GM13977 (cell line): ENCODE data around the gene RINL.

ENCODE experiments used
- DNase-seq: peaks from one replicate; pipeline ENCODE4 v3.0.0; 2012; ENCODE audit warnings: low spot score
- in situ Hi-C: fragments of 300-500 bp; cut with MboI; formaldehyde crosslinking; loops from one replicate; pipeline ENCODE4 v1.12.0; 2022; ENCODE audit warnings: low sequenced_read_pairs, low pct_unique_long_range_greater_than_20kb, mixed read lengths, inconsistent platforms; ENCODE audit not compliant: unreplicated experiment
- TF ChIP-seq, protein P1 (sequence below): IDR thresholded peaks from 2 replicates; pipeline ENCODE4 v1.5.1; 2012; ENCODE audit warnings: mild to moderate bottlenecking, control low read depth; ENCODE audit not compliant: insufficient read depth; ENCODE audit errors: extremely low read depth, missing control alignments

Gene RINL

DNA sequence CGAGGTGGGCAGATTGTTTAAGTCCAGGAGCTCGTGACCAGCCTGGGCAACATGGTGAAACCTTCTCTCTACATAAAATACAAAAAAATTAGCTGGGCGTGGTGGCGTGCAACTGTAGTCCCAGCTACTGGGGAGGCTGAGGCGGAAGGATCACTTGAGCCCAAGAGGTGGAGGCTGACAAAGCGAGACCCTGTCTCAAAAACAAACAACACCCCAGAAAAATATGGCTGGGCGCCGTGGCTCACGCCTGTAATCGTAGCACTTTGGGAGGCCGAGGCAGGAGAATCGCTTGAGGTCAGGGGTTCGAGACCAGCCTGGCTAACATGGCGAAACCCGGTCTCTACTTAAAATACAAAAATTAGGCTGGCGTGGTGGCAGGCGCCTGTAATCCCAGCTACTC is 24.9 kb downstream of the RINL start:
- TF ChIP-seq, protein P1, sequence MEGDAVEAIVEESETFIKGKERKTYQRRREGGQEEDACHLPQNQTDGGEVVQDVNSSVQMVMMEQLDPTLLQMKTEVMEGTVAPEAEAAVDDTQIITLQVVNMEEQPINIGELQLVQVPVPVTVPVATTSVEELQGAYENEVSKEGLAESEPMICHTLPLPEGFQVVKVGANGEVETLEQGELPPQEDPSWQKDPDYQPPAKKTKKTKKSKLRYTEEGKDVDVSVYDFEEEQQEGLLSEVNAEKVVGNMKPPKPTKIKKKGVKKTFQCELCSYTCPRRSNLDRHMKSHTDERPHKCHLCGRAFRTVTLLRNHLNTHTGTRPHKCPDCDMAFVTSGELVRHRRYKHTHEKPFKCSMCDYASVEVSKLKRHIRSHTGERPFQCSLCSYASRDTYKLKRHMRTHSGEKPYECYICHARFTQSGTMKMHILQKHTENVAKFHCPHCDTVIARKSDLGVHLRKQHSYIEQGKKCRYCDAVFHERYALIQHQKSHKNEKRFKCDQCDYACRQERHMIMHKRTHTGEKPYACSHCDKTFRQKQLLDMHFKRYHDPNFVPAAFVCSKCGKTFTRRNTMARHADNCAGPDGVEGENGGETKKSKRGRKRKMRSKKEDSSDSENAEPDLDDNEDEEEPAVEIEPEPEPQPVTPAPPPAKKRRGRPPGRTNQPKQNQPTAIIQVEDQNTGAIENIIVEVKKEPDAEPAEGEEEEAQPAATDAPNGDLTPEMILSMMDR = no peak
- in situ Hi-C loops = no loop called here
- no peak for DNase-seq

DNA sequence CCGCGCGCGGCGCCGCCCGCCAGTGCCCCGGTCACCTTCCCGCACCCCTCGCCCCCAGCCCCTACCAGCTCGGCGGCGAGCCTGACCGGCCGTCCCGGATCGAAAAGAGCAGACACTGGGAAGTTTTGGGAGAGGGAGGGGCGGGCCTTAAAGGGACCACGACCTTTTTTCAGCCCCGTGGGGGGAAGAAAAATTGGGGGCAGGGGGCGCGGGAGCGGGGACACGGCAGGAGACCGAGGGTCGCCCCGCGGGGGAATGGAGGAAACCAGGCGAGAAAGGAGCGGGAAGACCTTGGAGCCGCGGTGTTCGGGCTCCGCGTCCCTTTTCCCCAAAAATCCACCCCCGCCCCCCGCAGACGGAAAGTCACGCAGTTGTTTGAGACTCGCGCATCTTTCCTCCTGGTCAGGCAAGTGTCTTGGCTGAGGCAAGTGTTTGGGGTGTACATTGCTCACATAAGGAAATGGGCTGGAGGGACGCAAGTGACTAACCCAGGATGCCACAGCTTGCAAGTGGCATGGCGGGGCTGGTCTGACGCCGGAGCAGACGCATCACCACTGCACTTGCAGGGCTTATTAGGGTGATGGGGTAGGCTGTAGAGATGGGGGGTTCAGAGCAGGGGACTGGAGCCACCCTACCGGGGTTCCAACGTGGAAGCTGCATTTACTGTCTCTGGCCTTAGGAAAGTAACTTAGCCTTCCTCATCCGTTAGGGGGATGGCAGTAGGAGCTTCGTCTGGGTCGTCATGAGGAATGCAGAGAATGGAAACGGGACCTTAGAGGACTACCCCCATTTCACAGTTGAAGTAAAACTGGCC is 25.6 kb downstream of the RINL start:
- in situ Hi-C loops = no loop called here
- DNase-seq = no peak
- TF ChIP-seq, protein P1 = no peak

DNA sequence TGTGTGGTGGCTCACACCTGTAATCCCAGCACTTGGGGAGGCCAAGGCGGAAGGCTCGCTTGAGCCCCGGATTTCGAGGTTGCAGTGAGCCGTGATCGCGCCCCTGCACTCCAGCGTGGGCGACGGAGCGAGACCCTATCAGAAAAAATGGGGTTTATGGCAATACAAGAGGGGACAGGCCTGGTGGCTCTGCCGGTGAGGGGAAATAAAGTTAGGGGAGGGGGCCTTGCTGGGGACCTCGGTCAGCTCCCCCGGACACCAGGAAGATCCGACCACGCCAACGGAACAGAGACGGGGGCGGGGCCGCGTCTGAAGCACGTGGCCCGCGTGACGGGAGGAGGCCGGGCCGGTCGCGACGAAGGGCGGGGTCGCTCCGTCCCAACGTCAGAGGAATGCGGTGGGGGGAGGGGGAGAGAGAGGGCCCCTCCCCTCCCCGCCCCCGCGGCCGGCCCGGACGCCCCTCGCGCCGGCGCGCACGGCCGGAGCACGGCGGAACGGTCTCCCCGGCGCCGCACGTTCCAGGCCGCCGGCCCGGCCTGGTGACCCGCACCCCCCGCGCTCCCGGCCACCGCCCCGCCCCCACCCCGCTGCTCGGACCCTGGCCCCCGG is 26.3 kb downstream of the RINL start:
- peak; percentile 95 for DNase-seq
- TF ChIP-seq, protein P1 = no peak
- in situ Hi-C loops = no loop called here

DNA sequence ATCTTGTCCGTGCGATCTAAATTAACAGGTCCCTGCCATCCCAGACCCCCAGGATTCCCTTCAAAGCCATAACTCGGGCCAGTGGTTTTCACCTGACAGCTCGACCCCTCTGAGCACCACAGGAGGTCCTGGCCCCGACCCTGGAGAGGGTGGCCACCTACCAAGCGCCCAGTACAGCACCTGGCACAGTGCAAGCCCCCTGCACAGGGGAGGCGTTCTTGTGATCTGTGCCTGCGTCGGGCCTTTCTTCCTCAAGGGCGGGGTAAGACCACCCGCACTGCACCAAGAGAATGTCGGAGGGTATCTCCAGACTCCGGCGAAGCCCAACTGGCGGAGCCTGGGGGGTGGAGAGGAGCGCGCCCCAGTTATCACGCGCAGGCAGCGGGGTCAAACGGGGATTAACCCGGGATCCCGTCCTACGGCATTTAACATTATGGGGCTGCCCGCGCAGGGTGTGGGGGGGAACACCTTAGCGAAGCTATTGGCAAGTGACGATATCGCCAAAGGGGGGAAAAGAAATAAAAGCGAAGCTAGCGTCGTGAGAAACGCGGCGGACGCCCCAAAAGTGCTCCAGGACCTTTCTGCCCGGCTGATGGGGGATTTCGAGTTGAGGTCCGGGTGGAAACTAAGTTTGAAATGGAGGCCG is 27.0 kb downstream of the RINL start:
- in situ Hi-C loops = no loop called here
- no peak for DNase-seq
- TF ChIP-seq, protein P1 = no peak

DNA sequence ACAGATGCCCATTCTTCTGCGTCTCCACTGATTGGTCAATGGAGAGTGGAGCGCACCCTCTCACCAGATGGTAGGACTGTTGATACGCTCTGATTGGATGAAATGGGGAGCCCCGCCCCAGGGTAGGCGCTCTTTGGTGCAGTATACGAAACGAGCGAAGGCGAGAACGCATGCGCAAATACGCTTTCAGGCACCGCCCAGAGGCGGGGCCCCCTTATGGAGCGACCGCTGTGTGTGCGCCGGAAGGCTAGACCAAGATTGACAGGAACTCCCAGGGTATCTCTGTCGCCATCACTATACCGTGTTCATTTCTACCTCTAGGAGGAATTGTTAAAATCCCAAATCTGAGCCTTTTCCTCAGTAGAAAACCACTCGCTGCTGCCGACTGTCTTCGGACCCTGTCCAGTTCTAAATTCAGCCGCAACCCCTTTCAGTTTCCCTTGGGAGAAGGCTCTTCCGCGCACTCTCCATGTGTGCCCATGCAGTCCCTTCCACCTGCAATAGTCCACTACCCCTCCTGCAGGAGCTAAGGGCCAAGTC is 27.6 kb downstream of the RINL start:
- TF ChIP-seq, protein P1 = no peak
- in situ Hi-C loops = no loop called here
- DNase-seq = peak; percentile 97

DNA sequence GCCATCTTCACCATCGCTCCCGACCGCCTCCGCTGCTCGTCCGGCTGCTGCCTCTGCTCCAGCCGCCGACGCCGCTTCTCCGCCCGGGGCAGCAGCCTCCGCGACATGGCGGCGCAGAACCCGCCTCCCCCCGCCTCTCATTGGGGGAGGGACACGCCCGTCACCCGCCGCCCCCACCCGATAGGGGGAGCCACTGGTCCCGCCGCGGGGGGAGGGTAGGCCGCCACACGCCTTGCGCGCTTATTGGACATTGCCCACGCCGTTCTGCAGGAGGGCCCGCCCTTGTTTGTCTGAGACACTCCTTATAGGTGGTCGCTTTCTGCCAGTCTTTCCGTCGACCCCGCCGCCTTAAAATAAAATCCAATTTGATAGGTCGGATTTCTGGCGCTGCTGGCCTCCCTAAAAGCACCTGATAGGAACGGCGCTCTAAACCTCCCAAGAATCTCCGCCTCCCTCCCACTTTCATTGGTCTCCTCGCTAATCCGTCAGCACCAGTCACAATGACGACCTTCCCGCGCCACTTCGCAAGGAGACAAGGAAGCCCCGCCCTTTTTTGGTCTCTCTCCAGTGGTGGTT is 28.1 kb downstream of the RINL start, which contains the start of gene HNRNPL:
Gene HNRNPL, minus strand, starts transcription at position 127 of the 576 bp plus-strand sequence. Its CDS starts 20 bp downstream, at position 107.
- TF ChIP-seq, protein P1 = peak; percentile 41

More for the DNA sequence above, 28.1 kb downstream of the RINL start, which contains the start of gene HNRNPL:
- DNase-seq = peak; percentile 97
- in situ Hi-C loops = no loop called here
